HG03064 (cell line): ENCODE data around the gene TMEM69.
"Not testable (repeated sequence)": the region's sequence is repeated elsewhere in the genome, so short reads cannot be mapped to it uniquely, and the experiment has no call there.

ENCODE experiments used
- ATAC-seq: cut with Tn5 transposase; IDR thresholded peaks from one replicate; pipeline ENCODE4 v1.9.1; 2021; ENCODE audit warnings: low read depth; ENCODE audit not compliant: unreplicated experiment

The TMEM69 gene

GRCh38 chr1:45687754-45688740 lies at the start of gene TMEM69:
Gene TMEM69, plus strand, starts transcription at chr1:45688181. Its CDS starts 2,888 bp downstream, at chr1:45691069.
- ATAC-seq, result no peak

GRCh38 chr1:45640293-45640692 lies 47.7 kb upstream of the TMEM69 start:
- ATAC-seq, result no peak

GRCh38 chr1:45643321-45643720 lies 44.7 kb upstream of the TMEM69 start:
- ATAC-seq, result no peak

GRCh38 chr1:45643978-45644377 lies 44.0 kb upstream of the TMEM69 start:
- no peak for ATAC-seq

GRCh38 chr1:45644661-45645060 lies 43.3 kb upstream of the TMEM69 start:
- ATAC-seq, result no peak

GRCh38 chr1:45647248-45648021 lies 40.5 kb upstream of the TMEM69 start:
- no peak for ATAC-seq

GRCh38 chr1:45654540-45655280 lies 33.3 kb upstream of the TMEM69 start:
- ATAC-seq, result no peak

- ATAC-seq, result no peak
Measured at GRCh38 chr1:45656573-45657226, 31.3 kb upstream of the TMEM69 start.

- no peak for ATAC-seq
Measured at GRCh38 chr1:45658171-45658570, 29.8 kb upstream of the TMEM69 start.

GRCh38 chr1:45659222-45659621 lies 28.8 kb upstream of the TMEM69 start:
- no peak for ATAC-seq

GRCh38 chr1:45660336-45660735 lies 27.6 kb upstream of the TMEM69 start:
- no peak for ATAC-seq

GRCh38 chr1:45666836-45667235 lies 21.1 kb upstream of the TMEM69 start:
- no peak for ATAC-seq

GRCh38 chr1:45667321-45668111 lies 20.5 kb upstream of the TMEM69 start:
- ATAC-seq, result no peak

- no peak for ATAC-seq
Measured at GRCh38 chr1:45668526-45668925, 19.5 kb upstream of the TMEM69 start.

GRCh38 chr1:45669379-45669778 lies 18.6 kb upstream of the TMEM69 start:
- ATAC-seq, result no peak

- ATAC-seq, result no peak
Measured at GRCh38 chr1:45669859-45670655, 17.9 kb upstream of the TMEM69 start.

- ATAC-seq, result no peak
Measured at GRCh38 chr1:45673956-45674355, 14.0 kb upstream of the TMEM69 start.

GRCh38 chr1:45674478-45674877 lies 13.5 kb upstream of the TMEM69 start:
- no peak for ATAC-seq

GRCh38 chr1:45676553-45676952 lies 11.4 kb upstream of the TMEM69 start:
- ATAC-seq, result not testable (repeated sequence)
